Measurements from ENCODE around the gene MAP3K19.
"Not testable (repeated sequence)": the region's sequence is repeated elsewhere in the genome, so short reads cannot be mapped to it uniquely, and the experiment has no call there.

The MAP3K19 gene

DNA sequence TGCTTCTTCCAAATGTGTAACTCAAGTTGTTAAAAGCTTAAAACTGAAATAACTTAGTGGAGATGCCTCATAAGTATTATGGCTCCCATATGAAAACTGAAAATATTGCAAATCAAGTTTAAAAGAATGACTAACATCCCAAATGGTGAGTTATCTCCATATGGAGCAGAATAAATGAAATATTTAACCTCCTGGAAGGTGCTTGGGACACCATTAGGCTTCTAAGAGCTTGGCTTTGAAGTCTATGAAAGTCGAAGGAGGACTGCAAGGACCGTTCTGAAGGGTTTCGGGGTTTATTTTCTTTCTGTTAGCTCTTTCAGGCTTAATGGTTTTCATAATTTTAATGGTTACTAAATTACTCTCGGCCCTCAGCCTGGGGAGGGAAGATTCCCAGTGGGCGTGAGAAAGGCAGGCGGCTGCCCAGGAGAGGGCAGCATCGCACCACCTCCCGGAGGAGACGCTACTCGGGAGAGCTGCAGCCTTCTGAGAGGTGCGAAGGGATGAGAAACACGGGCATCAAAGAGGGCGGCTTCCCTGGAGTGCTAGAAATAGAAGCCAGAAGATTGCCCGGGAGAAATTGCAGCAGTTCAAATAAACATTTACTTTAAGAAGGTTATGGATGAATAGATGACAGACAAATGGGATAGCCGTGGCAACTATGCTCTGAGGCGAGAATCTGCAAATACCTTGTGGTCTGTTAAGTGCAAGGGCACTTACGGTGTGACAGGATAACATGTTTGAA is 43.1 kb downstream of the MAP3K19 start:
- H3K4me3 ChIP-seq (ENCODE audit: low read length), result no peak overlapping the region
- peak; percentile 38 for DNase-seq (ENCODE audit: low read depth, low spot score)

DNA sequence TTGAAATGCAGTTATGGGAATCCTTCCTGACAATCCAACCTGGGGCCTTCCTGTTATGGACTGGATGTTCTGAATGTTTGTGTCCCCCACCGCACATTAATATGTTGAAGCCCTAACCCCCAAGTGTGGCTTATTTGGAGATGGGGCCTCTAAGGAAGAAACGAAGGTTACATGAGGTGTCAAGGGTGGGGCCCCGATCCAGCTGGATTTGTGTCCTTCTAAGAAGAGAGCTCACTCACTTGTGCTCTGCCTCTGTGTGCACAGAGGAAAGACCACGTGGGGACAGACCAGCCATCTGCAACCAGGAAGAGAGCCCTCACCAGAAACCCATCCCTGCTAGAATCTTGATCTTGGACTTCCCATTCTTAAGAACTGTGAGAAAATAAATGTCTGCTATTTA is 44.4 kb downstream of the MAP3K19 start:
- DNase-seq (ENCODE audit: low read depth, low spot score), result no peak
- H3K4me3 ChIP-seq (ENCODE audit: low read length), result no peak overlapping the region

DNA sequence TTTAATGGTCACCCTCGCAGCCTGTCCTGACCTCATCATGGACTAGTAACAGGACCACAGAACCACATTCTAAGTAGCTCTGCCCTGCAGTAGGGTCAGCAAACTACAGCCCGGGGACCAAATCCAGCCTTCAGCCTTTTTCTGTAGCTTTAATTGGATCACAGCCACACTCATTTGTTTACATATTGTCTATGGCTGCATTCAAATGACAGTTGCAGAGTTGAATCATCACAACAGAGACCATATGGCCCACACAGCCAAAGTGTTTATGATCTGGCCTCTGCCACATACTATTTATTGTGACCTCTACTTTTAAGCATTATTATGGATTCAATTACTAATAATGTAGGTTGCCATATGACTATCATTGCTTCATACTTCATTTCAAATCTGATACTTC is 47.7 kb downstream of the MAP3K19 start:
- no peak for DNase-seq (ENCODE audit: low read depth, low spot score)

DNA sequence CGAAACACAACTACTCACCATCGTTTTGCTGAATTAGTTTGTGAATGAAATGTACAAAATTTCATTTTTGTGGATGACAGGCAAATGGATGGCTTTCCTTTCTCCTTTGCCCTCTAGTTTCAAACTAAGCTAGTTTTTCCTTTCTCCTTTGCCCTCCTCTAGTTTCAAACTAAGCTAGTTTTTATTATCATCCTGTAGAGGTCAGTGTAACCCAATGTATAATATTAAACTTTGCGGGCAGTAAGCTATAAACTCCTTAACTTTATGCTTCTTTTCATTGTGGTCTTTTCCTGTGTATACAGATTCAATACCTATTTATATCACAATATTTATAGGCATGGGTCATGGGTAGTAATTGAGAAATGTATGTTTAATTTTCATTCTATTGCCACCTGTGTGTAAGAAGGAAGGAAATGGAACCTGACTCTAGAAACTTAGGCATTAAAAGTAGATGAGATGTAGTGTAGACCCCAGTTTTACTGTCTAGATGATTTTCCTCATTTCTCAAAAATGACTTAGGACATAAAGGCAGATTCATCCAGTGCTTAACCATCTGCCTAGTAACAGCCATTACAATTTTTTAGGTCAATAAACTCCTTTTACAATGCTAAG is 58.1 kb downstream of the MAP3K19 start:
- DNase-seq (ENCODE audit: low read depth, low spot score), result peak; percentile 36
- no peak overlapping the region for H3K4me3 ChIP-seq (ENCODE audit: low read length)

More for the DNA sequence above, 47.7 kb downstream of the MAP3K19 start:
- H3K4me3 ChIP-seq (ENCODE audit: low read length), result no peak overlapping the region

DNA sequence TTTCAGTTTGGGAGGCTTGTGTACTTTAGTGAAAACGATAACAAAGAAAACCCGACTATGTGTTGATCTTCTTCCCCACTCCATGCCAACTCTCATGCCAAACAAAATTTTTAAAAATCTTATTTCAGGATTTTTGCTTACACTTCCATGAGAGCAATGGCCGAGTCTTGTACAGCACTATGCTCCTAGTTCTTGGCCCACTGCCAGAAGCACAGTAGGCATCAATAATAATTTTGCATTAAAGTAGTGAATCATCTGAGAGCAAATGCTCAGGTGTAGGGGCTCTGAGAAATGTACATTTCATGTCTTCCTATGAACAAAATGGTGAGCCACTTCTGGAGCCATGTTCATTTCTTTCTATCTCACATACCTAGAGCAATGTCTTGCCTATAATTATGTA is 62.2 kb downstream of the MAP3K19 start:
- DNase-seq (ENCODE audit: low read depth, low spot score), result no peak
- no peak overlapping the region for H3K4me3 ChIP-seq (ENCODE audit: low read length)

DNA sequence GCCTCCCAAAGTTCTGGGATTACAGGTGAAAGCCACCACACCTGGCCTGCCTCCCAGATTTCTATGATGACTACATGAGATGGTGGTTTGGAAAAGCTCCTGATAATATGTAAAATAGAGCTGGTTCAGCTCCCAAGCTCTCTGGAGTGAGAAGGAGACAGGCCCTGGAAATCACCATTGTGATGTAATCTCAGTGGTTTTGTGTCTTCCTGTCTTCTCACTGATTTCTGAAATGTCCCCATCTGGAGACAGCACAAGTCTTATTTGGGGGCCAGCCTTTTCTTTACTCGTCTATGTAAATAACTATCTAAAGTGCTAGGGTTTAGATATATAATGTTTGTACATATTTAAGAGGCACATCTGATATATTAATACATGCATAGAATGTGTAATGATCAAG is 64.6 kb downstream of the MAP3K19 start:
- no peak for DNase-seq (ENCODE audit: low read depth, low spot score)
- H3K4me3 ChIP-seq (ENCODE audit: low read length), result no peak overlapping the region

DNA sequence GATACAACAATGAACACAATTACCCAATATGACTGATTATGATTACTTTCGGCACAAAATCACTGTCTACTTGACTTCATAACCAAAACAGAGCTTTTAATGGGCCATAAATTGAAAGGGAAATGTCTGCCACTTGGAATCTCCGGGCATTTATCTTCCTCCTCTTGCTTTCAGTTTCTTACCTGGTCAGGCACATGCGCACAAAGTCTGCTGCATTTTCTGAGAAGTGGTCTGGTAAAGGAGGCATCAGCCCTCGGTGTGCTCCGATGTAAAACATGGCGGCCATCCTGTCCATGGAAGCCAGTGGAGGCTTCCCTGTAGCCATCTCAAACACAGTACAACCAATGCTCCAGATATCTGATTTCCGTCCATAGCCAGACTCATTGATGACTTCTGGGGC is 66.6 kb downstream of the MAP3K19 start:
- no peak for DNase-seq (ENCODE audit: low read depth, low spot score)
- H3K4me3 ChIP-seq (ENCODE audit: low read length), result no peak overlapping the region

DNA sequence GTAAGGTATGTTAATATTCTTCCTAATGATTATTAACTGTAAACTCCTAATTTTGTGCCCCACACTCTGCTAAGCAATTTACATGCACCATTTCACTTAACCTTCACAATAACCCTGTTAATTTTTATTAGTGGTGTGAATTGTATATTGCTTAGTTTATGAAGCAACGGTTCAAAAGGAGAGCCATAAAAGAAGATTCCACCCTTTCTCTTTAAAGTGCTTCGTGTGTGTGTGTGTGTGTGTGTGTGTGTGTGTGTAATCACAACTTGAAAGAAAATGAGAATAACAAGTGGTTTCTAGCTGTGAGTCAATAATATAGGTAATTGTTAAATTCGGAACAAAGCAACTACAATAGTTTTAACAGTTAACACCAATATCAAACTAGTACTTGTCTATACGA is 68.0 kb downstream of the MAP3K19 start:
- no peak for DNase-seq (ENCODE audit: low read depth, low spot score)
- no peak overlapping the region for H3K4me3 ChIP-seq (ENCODE audit: low read length)

DNA sequence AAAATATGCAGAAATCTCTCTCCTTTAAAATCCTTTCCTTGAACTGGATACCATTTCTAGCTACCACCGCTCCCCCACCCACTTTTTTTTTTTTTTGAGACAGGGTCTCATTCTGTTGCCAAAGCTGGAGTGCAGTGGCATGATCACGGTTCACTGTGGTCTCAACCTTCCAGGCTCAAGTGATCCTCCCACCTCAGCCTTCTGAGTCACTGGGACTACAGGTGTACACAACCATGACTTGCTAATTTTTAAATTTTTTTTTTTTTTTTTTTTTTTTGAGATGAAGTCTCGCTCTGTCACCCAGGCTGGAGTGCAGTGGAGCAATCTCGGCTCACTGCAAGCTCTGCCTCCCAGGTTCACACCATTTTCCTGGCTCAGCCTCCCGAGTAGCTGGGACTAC is 70.1 kb downstream of the MAP3K19 start:
- DNase-seq (ENCODE audit: low read depth, low spot score); H3K4me3 ChIP-seq (ENCODE audit: low read length): not testable (repeated sequence)

DNA sequence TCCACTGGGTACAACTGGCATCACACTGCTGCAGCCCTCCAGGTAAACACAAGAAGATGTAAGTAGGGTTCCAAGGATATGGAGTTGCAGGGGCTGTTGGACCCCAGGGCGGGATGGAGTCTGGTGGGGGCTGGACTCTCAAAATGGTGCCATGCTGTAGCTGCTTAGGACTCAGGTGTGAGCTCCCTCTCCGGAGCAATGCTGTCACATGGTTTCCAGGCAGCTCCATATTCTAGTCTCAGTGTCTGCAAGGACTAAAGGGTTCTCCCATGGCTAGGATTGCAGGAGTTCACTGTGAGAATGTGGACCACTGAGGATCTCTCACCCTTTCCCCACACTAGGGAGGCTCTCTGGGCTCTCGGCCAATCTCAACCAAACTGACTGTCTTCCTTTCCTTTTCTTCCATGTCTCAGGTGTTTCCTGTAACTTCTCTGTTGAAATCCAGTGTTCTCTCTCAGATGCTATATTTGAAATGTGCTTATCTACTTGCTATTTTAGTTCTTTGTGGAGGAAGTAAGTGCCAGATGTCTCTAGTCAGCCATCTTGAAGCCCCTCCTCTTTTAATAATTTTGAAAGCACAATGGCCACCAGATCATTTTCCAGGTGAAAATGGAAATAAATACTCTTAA is 71.1 kb downstream of the MAP3K19 start:
- DNase-seq (ENCODE audit: low read depth, low spot score), result peak; percentile 21
- H3K4me3 ChIP-seq (ENCODE audit: low read length), result no peak overlapping the region

DNA sequence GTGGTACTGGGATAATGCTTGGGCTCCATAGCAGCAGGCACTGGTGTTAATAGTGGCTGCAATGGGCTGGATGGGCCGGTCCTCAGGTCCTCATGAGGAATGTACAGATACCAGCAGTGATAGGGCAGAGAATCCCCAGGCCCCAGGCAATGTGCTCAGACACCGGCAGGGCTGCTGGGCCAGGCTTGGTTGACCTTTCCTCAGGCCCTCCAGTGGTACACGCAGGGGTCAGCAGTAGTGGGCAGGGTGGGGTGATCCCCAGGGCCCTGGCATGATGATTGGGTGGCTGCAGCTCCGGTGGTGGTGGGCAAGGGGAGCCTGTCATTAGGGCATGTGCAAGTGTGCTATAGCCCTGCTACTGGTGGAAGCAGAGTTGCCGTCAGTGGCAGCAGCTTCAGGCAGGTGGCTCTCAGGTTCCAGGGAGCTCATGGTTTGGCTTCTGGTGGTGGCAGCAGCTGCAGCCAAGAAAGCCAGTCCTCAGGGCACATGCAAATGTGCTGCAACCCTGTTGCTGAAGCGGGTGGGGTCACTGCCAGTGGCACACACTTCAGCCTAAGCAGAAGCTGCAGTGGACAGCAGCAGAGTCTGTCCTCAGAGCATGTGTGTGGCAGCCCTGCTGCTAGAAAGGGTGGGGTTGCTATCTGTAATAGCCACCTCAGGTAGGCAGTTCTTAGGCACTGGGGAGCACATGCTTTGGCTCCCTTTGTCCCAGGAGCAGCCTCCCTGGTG is 71.8 kb downstream of the MAP3K19 start:
- DNase-seq (ENCODE audit: low read depth, low spot score), result no peak
- H3K4me3 ChIP-seq (ENCODE audit: low read length), result no peak overlapping the region

DNA sequence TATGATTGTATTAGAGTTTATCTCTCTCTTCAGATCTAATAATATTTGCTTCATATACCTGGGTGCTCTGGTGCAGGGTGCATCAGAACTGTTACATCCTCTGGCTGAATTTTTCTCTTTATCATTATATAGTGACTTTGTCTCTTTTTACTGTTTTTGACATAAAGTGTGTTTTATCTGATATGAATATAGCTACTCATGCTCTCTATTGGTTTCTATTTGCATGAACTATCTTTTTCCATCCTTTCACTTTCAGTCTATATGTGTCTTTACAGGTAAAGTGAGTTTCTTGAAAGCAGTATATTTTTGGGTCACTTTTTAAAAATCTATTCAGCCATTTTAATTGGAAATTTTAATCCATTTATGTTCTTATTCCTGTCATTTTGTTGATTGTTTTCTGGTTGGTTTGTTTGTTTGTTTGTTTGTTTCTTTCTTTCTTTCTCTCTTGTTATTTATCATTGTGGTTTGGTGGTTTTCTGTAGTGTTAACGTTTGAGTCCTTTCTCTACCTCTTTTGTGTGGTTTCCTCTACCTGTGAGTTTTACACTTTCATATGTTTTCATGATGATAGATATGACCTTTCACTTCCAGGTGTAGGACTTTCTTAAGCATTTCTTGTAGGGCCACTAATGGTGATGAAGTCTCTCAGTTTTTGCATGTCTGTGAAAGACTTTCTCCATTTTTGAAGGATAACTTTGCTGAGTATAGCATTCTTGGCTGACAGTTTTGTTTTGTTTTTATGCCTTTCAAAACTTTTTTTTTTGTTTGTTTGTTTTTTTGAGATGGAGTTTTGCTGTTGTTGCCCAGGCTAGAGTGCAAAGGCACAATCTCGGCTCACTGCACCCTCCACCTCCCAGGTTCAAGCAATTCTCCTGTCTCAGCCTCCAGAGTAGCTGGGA is 73.8 kb downstream of the MAP3K19 start:
- H3K4me3 ChIP-seq (ENCODE audit: low read length), result no peak overlapping the region
- no peak for DNase-seq (ENCODE audit: low read depth, low spot score)

DNA sequence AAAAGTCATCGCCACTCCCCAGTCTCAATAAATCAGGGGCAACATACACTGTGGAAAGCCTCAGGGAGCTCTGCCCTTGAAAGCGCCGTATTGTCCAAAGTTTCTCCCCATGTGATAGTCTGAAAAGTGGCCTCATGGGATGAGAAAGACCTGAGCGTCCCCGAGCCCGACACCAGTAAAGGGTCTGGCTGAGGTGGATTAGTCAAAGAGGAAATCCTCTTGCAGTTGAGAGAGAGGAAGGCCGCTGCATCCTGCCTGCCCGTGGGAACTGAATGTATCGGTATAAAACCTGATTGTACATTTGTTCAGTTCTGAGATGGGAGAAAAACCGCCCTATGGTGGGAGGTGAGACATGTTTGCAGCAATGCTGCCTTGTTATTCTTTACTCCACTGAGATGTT is 80.1 kb downstream of the MAP3K19 start:
- not testable (repeated sequence) for DNase-seq (ENCODE audit: low read depth, low spot score)

DNA sequence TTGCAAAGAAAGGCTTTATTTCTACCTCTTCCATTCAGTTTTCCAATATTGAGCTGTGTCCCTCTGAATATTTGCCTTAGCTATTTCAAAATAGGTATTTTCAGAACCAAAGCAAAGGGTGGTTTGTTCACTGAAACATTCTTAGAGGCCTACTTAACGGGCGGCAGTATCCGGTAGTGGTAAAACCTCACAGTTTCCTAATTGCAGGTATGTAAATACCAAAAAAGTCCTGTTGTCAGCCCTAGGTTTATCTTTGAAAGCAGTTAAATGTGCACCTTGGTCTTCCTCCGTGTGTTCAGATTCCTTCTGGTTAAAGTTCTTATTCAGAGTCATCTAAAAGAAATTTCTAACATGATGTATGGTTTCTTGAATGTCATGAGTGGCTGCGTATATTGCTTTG is 89.8 kb downstream of the MAP3K19 start:
- no peak for DNase-seq (ENCODE audit: low read depth, low spot score)
- no peak overlapping the region for H3K4me3 ChIP-seq (ENCODE audit: low read length)

More for the DNA sequence above, 80.1 kb downstream of the MAP3K19 start:
- not testable (repeated sequence) for H3K4me3 ChIP-seq (ENCODE audit: low read length)

DNA sequence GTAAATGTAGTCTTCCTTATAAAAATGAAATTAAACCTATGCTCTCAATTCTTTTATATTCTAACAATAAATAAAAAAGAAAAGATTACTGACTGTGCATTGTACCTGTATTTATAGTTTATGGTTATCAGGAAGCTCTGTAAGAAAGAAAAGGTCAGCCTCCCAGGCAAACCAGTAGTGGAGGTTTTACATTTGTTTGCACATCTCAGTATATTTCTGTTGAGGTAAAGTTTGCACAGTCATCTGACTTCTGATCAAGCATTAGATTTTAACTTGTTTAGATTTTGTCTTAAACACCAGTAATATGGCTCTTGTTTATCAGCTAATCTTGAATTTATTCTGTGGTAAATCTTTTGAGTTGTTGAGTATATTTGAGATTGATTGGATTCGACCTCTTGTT is 91.5 kb downstream of the MAP3K19 start:
- DNase-seq (ENCODE audit: low read depth, low spot score), result no peak

DNA sequence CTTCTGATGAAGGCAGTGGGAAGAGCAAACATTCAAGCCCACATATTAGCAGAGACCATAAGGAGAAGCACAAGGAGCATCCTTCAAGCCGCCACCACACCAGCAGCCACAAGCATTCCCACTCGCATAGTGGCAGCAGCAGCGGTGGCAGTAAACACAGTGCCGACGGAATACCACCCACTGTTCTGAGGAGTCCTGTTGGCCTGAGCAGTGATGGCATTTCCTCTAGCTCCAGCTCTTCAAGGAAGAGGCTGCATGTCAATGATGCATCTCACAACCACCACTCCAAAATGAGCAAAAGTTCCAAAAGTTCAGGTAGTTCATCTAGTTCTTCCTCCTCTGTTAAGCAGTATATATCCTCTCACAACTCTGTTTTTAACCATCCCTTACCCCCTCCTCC is 93.2 kb downstream of the MAP3K19 start:
- no peak for DNase-seq (ENCODE audit: low read depth, low spot score)
- no peak overlapping the region for H3K4me3 ChIP-seq (ENCODE audit: low read length)

More for the DNA sequence above, 91.5 kb downstream of the MAP3K19 start:
- no peak overlapping the region for H3K4me3 ChIP-seq (ENCODE audit: low read length)

DNA sequence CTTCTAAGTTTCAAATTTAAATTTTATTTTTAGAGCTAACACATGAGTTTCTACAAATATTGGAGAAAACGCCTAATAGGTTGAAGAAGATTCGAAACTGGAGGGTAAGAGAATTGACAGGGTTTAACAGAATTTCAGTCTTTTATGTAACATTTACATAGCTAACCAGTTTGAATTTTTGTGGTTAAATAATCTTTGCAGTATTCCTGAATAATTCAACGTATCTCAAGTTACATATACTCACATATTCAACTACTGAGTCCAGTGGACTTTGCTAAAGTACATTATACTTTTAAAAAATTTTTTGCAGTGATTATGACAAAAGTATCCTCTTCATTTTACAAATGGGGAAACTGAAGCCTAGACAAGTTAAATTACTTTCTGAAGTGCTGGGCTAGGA is 94.6 kb downstream of the MAP3K19 start:
- no peak for DNase-seq (ENCODE audit: low read depth, low spot score)
- no peak overlapping the region for H3K4me3 ChIP-seq (ENCODE audit: low read length)

DNA sequence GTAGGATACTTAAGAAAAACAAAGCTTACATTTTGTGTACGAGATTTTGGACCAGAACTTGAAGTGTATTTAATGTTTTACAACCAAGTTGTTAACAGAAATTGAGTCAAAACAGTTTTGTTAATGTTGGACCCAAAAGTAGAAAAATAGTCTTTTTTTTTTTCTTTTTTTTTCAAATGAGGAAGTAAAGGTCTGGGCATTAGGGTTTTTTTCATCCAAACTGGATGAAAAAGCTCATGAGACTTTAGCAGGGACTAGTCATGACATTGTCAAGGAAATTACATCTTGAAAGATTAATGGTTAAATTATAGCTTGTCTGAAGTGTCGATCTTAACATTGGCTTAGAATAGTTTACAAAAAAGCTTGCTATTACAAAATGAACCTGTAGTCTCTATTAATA is 96.4 kb downstream of the MAP3K19 start:
- no peak for DNase-seq (ENCODE audit: low read depth, low spot score)
- no peak overlapping the region for H3K4me3 ChIP-seq (ENCODE audit: low read length)
